ENCODE results near the gene PRSS56.
A peak's percentile ranks its signal among the peaks of the same experiment; 100 is the strongest.

PRSS56 gene

DNA sequence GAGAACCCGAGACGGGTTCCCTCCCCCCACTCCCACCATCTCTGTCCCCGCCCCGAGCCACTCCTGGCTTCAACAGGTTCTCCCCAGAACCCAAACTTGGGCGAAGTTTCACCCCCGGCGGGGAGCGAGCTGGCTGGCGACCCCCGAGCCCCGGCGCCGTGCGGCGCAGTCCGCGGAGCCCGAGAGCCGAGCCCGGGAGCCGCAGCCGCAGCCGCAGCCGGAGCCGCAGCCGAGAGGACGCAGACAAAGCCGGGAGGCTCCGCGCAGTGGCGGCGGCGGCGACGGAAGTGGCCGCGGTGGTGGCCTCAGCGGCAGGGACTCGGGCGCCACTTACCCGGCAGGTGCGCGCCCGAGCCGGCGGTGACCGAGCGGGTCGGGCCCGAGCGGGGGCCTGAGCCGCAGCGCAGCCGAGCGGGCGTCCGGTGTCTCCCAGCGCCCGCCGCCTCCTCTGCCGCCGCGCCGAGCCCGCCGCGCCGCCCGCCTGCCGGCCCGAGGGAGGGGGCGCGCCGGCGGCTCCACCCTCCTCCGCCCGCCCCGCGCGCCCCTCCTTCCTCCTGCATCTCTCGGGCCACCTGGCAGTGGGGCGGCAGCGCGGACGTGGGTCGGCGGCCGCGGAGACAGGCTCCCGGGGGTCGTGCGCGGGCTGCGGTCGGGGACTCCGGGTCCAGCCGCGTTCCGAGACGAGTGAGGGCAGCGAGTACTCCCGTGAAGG, 32.6 kb upstream of the PRSS56 start, which contains the start of gene ECEL1:
TSS of gene ECEL1 (minus strand) at position 450 of the 712 bp plus-strand sequence. CDS start 1,181 bp downstream, outside the sequence.
- TF ChIP-seq, protein P1, sequence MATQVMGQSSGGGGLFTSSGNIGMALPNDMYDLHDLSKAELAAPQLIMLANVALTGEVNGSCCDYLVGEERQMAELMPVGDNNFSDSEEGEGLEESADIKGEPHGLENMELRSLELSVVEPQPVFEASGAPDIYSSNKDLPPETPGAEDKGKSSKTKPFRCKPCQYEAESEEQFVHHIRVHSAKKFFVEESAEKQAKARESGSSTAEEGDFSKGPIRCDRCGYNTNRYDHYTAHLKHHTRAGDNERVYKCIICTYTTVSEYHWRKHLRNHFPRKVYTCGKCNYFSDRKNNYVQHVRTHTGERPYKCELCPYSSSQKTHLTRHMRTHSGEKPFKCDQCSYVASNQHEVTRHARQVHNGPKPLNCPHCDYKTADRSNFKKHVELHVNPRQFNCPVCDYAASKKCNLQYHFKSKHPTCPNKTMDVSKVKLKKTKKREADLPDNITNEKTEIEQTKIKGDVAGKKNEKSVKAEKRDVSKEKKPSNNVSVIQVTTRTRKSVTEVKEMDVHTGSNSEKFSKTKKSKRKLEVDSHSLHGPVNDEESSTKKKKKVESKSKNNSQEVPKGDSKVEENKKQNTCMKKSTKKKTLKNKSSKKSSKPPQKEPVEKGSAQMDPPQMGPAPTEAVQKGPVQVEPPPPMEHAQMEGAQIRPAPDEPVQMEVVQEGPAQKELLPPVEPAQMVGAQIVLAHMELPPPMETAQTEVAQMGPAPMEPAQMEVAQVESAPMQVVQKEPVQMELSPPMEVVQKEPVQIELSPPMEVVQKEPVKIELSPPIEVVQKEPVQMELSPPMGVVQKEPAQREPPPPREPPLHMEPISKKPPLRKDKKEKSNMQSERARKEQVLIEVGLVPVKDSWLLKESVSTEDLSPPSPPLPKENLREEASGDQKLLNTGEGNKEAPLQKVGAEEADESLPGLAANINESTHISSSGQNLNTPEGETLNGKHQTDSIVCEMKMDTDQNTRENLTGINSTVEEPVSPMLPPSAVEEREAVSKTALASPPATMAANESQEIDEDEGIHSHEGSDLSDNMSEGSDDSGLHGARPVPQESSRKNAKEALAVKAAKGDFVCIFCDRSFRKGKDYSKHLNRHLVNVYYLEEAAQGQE (IDR thresholded peaks at IDR 0.05; ENCODE audit: low read depth) = no peak
- TF ChIP-seq ZBTB7A (IDR thresholded peaks at IDR 0.05; ENCODE audit: low read depth) (peak; percentile 19; the same call in 1 of the 2 replicates), NFIC (IDR thresholded peaks at IDR 0.05) (no peak)

DNA sequence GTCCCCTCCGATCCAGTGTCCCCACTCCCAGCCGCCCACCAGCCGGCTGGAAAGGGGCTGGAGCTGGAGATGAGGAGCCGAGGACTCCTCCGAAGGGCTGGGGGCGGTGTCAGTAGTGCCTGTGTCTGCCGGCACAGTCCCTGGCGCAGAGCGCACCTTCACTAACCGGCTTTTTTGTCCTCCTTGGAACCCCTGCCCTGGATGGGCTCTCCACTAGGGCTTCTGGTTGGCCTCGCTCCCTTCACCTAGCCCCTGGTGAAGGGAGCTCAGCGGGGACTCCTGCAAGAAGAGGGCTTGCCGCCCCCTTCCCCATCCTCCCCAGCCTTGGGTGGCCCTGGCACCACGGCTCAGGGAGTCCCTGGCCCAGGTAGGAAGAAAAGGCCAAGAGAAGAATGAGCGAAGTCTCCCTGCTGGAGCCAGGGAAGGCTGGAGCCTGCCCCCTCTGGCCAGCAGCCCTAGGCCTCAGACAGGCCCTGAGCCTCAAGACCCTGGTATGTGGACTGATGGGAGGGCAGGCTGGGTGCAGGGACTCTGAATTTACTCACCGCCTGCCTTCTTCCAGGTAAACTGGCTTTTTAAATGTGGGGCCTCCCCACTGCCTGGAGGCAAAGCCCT, 32.0 kb upstream of the PRSS56 start:
- TF ChIP-seq ZBTB7A (IDR thresholded peaks at IDR 0.05; ENCODE audit: low read depth) (no peak; the same call in 1 of the 2 replicates), CEBPB (IDR thresholded peaks at IDR 0.05) (no peak), TEAD4 (IDR thresholded peaks at IDR 0.05) (no peak), RAD21 (IDR thresholded peaks at IDR 0.05; ENCODE audit: low read depth) (no peak), TAF1 (IDR thresholded peaks at IDR 0.05; ENCODE audit: low read depth) (no peak), EGR1 (IDR thresholded peaks at IDR 0.05) (no peak), YY1 (IDR thresholded peaks at IDR 0.05; ENCODE audit: low read depth) (no peak)
- TF ChIP-seq, protein P2, sequence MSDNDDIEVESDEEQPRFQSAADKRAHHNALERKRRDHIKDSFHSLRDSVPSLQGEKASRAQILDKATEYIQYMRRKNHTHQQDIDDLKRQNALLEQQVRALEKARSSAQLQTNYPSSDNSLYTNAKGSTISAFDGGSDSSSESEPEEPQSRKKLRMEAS (IDR thresholded peaks at IDR 0.05) = no peak
- TF ChIP-seq, protein P3, sequence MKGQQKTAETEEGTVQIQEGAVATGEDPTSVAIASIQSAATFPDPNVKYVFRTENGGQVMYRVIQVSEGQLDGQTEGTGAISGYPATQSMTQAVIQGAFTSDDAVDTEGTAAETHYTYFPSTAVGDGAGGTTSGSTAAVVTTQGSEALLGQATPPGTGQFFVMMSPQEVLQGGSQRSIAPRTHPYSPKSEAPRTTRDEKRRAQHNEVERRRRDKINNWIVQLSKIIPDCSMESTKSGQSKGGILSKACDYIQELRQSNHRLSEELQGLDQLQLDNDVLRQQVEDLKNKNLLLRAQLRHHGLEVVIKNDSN (IDR thresholded peaks at IDR 0.05) = no peak
- TF ChIP-seq, protein P1 (IDR thresholded peaks at IDR 0.05; ENCODE audit: low read depth) = no peak

DNA sequence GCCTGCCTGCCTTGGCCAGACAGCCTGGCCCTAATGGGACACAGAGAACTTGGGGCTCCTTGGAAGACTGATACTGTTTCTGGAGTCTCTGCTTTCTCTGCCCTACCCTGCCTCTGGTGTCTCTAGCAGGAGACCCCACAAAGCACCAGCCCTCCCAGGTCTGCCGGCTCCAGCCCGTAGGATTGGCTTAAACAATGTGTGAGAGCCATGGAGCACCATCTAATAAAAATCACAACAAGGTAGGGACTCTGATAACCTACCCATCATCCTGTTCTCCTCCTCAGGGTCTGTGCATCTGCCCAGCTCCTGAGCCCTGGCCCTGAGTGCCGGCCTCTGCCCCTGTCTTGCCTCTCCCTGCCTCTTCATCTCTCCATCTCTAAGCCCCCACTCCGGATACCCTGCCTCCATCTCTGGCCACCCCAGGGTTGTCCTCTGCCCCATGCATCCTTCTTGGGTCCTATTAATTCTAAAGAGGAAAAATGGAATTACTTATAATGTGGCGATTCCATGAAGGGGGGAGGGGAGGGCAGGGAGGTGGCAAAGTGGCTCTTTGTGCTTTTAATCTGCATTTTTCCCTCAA, 31.4 kb upstream of the PRSS56 start:
- no peak for TF ChIP-seq FOXM1 (IDR thresholded peaks at IDR 0.05; ENCODE audit: borderline replicate concordance, low read depth)

DNA sequence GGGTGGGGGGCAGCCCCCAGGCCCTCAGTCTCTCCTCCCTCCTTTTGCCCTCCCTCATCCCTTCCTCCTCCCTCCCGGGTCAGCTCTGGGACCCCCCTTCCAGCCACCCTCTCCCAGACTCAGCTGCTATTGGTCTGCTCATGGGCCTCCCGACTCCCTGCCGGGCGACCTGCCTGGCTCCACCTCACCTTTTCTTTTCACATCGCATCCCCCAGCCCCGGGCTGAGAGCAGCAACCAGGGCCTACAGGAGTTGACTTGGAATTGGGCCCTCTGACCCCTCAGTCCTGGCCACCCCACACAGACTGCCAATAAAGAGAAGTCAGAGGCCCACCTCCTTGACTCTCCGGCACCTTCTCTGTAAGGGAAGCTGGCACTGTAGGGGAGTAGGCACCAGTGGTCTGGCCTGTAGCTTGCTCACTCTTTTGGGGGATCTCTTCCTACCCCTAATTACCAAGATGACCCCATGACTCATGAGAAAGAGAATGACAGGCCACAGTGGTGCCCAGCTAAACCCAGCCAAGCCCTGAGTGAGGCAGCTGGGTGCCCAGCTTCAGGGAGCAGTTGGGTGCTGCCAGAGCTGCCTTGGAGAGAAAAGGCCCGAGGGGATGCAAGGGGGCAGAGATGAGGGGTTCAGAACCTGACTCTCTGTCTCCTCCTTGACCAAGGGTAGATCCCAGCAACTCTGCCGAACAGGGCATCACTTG, 30.5 kb upstream of the PRSS56 start:
- TF ChIP-seq ZBTB7A (IDR thresholded peaks at IDR 0.05; ENCODE audit: low read depth) = no peak
- no peak for TF ChIP-seq TCF12 (IDR thresholded peaks at IDR 0.05; ENCODE audit: low read depth)
- TF ChIP-seq, protein P1 (IDR thresholded peaks at IDR 0.05; ENCODE audit: low read depth) = no peak
- TF ChIP-seq RAD21 (IDR thresholded peaks at IDR 0.05; ENCODE audit: low read depth) = no peak
- TF ChIP-seq CREB1 (IDR thresholded peaks at IDR 0.05; ENCODE audit: low read depth) = no peak
- TF ChIP-seq CEBPB (IDR thresholded peaks at IDR 0.05) = no peak
- TF ChIP-seq, protein P2 (IDR thresholded peaks at IDR 0.05) = no peak
- no peak for TF ChIP-seq NFIC (IDR thresholded peaks at IDR 0.05)
- no peak for TF ChIP-seq TEAD4 (IDR thresholded peaks at IDR 0.05)
- no peak for TF ChIP-seq YY1 (IDR thresholded peaks at IDR 0.05; ENCODE audit: low read depth)
